Esophagus muscularis mucosa (tissue), 4 donors: Measurements from ENCODE around the gene GTF2F2. TPM values are rescaled to one million over a fixed set of nuclear protein-coding genes. Genes with fewer than 3 reads are reported as not detected.

ENCODE experiments used
- DNase-seq: peaks from one replicate; pipeline ENCODE4 v3.0.0-alpha.2; 2017; ENCODE audit errors: extremely low spot score
- H3K27ac ChIP-seq, 4 donors: fragments of 200-600 bp; sonication (generic); replicated peaks in 1 of 4; 1 replicate in 3 of 4; 2 replicates in 1 of 4; pipeline ENCODE4 v1.5.1; 2016 to 2019; ENCODE audit warnings: mild to moderate bottlenecking in 1 of 4
- H3K27me3 ChIP-seq, 4 donors: fragments of 200-600 bp; sonication (generic); one replicate each; pipeline versions ENCODE4 v1.5.1 to v1.6.0; 2016 to 2019
- H3K36me3 ChIP-seq, 4 donors: fragments of 200-600 bp; sonication (generic); one replicate each; pipeline ENCODE4 v1.5.1; 2016 to 2019
- H3K4me1 ChIP-seq, 4 donors: fragments of 200-600 bp; sonication (generic); one replicate each; pipeline ENCODE4 v1.5.1; 2016 to 2019
- H3K4me3 ChIP-seq, 4 donors: fragments of 200-600 bp; sonication (generic); 1 replicate in 2 of 4; 2 replicates in 2 of 4; pipeline ENCODE4 v1.5.1; 2016 to 2019; ENCODE audit warnings: mild to moderate bottlenecking in 4 of 4, moderate library complexity in 1 of 4
- H3K9me3 ChIP-seq, 4 donors: fragments of 200-600 bp; sonication (generic); 1 replicate in 3 of 4; 2 replicates in 1 of 4; pipeline ENCODE4 v1.5.1; 2016 to 2019
- EP300 ChIP-seq: sonication (generic); formaldehyde crosslinking; IDR thresholded peaks from one replicate; pipeline ENCODE4 v1.6.1; 2017; ENCODE audit warnings: antibody characterized with exemption
- POLR2A ChIP-seq: fragments of 450-650 bp; IDR thresholded peaks from one replicate; pipeline ENCODE4 v1.6.1; 2017; ENCODE audit warnings: antibody characterized with exemption, moderate library complexity, mild to moderate bottlenecking, low read depth
- POLR2AphosphoS5 ChIP-seq, 2 donors: sonication (generic); formaldehyde crosslinking; IDR thresholded peaks; one replicate each; pipeline ENCODE4 v1.6.1; 2017; ENCODE audit warnings: antibody characterized with exemption in 2 of 2
- WGBS: methylation state at CpG from one replicate; pipeline ENCODE4 v1.1.5; 2018; 5-methylcytosine and 5-hydroxymethylcytosine counted together
- intact Hi-C: fragments of 100-400 bp; cut with DNase I; formaldehyde crosslinking; loops from one replicate; pipeline ENCODE4 v1.15.1; 2023
- total RNA-seq, 4 donors: library from RNA; depleted of rRNA; stranded (reverse); fragments of >200 nt; gene quantifications; one replicate each; pipeline versions ENCODE4 v1.1.0 to v1.2.1, GENCODE V29; 2016
- TF ChIP-seq, protein P1 (sequence below), 3 experiments: fragments of 200-600 bp in 2 of 3; fragments of 450-650 bp in 1 of 3; sonication (generic) in 2 of 3; IDR thresholded peaks; one replicate each; pipeline ENCODE4 v1.5.1; 2017 to 2019; ENCODE audit warnings: antibody characterized with exemption in 3 of 3, mild to moderate bottlenecking in 2 of 3, moderate library complexity in 1 of 3

Gene GTF2F2
- total RNA-seq, 4 donors from 2014 or later, result 12.9 to 15.1 (median 14.6) TPM

DNA sequence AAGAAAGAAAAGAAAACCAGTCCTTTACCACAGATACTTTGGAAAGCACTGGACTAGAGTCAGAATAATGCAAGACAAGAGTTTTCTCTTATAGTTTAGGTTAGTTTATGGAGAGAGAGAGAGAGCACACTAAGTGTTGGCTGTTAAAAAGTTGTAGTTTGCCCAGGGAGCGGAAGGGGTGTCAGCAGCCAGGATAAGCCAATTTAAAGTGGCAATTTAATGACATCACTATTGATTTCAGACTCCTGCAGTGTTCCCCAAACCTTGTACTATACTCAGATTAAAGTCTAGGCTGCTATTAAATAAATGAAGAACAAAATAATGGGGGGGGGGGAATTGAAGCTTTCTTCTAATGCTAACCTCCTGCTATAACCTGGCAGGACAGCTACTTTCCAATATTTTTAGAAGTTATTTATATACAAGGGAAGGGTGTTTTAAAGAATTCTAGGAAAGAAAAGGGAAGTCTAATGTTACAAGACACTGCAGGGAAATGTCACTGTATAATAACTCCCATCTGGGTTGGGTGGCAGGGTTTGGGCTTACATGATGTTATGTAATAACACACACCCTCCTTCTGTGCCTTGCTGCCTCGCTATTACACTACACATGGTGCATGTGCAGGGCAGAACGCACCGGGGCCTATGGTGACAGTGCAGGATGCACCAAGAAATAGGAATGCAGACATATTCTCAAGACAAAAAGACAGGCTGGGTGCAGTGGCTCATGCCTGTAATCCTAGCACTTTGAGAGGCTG lies 200.7 kb downstream of the GTF2F2 start:
- no peak overlapping the region for H3K27ac ChIP-seq
- H3K9me3 ChIP-seq, result no peaks in the 10 kb centered on the region
- no peaks in the 10 kb centered on the region for H3K36me3 ChIP-seq
- H3K4me1 ChIP-seq, result peaks cover 8 to 16% (median 12%) of the 10 kb centered on the region in 4 donors
- no peak overlapping the region for H3K4me3 ChIP-seq
- WGBS, result 74% methylated on average over 4 of the region's 4 CpGs
- H3K27me3 ChIP-seq, result no peaks in the 10 kb centered on the region
- intact Hi-C loops, result no loop called here
- DNase-seq, result no peak
- TF ChIP-seq POLR2AphosphoS5 (IDR thresholded peaks at IDR 0.05) (no peak), EP300 (no peak), POLR2A (no peak)
- TF ChIP-seq, protein P1, sequence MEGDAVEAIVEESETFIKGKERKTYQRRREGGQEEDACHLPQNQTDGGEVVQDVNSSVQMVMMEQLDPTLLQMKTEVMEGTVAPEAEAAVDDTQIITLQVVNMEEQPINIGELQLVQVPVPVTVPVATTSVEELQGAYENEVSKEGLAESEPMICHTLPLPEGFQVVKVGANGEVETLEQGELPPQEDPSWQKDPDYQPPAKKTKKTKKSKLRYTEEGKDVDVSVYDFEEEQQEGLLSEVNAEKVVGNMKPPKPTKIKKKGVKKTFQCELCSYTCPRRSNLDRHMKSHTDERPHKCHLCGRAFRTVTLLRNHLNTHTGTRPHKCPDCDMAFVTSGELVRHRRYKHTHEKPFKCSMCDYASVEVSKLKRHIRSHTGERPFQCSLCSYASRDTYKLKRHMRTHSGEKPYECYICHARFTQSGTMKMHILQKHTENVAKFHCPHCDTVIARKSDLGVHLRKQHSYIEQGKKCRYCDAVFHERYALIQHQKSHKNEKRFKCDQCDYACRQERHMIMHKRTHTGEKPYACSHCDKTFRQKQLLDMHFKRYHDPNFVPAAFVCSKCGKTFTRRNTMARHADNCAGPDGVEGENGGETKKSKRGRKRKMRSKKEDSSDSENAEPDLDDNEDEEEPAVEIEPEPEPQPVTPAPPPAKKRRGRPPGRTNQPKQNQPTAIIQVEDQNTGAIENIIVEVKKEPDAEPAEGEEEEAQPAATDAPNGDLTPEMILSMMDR (IDR thresholded peaks at IDR 0.05), result no peak

DNA sequence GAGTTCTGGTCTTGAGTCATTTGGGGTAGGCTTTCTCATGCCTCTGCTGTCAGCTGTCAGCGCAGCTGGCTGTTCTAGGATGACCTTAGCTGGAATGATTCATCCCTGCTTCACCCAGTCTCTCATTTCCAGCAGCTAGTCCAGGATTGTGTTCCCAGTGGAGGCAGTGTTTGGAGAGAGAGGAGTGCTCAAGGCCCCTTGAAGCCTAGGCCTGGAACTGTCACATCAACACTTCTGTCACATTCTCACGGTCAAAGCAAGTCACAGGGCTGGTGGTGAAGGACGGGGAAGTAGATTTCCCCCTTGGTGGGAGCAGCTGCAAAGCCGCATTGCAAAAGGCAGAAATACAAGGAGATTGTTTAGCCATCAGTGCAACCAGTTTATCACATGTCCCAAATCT lies 205.5 kb downstream of the GTF2F2 start:
- H3K9me3 ChIP-seq, result no peaks in the 10 kb centered on the region
- peaks cover 35 to 51% (median 42%) of the 10 kb centered on the region in 4 donors for H3K4me1 ChIP-seq
- peak overlapping the region; percentile 44 to 67 (median 56) for H3K27ac ChIP-seq
- no peaks in the 10 kb centered on the region for H3K36me3 ChIP-seq
- H3K27me3 ChIP-seq, result no peaks in the 10 kb centered on the region
- no peak overlapping the region for H3K4me3 ChIP-seq
- TF ChIP-seq, protein P1 (IDR thresholded peaks at IDR 0.05), result no peak
- TF ChIP-seq POLR2A (no peak), EP300 (no peak), POLR2AphosphoS5 (IDR thresholded peaks at IDR 0.05) (peak; percentile 40 to 50)
- intact Hi-C loops, result no loop called here
- DNase-seq, result no peak
- WGBS, result 72% methylated on average over 3 of the region's 4 CpGs

DNA sequence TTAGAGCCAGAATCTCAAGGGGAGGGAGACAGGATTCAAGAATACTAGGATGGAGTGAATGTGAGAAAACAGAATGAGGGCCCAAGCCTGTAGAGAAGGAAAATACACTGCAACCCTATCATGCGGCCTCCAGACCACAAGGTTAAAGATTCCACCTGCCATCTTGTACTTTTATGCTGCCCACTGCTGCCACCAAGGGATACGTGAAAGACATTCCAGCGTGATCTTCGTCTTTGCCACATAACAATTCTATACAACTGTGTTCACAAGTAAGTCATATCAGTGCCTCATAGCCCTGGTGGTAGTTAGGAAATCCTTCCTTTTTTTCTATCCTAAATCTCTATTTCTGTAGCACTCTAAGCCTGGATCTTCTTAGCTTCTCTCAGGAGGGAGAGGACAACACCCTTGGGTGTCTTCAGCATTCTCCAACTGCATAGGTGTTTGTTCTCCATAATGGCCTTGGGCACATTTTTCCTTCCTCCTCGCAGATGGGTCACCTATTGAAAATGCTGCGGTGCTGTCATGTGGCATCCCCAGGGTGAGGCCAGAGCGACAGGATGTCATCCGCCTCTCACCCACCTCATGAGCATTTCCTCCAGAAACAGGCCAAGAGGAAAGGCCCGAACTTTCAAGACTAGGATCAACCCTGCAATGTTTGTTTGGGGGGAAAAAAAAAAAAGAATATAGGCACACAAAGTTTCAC lies 207.1 kb downstream of the GTF2F2 start:
- H3K4me1 ChIP-seq, result peaks cover 43 to 67% (median 50%) of the 10 kb centered on the region in 4 donors
- H3K4me3 ChIP-seq, result no peak overlapping the region
- H3K9me3 ChIP-seq, result no peaks in the 10 kb centered on the region
- WGBS, result 83% methylated on average over 9 of the region's 9 CpGs
- TF ChIP-seq POLR2AphosphoS5 (IDR thresholded peaks at IDR 0.05), result no peak
- no peak for TF ChIP-seq EP300
- no peak for TF ChIP-seq POLR2A
- TF ChIP-seq, protein P1 (IDR thresholded peaks at IDR 0.05), result no peak
- H3K36me3 ChIP-seq, result no peaks in the 10 kb centered on the region
- H3K27ac ChIP-seq, result peak overlapping the region in 2 of 4 donors; percentile 42 to 61
- intact Hi-C loops, result no loop called here
- no peak for DNase-seq
- no peaks in the 10 kb centered on the region for H3K27me3 ChIP-seq

DNA sequence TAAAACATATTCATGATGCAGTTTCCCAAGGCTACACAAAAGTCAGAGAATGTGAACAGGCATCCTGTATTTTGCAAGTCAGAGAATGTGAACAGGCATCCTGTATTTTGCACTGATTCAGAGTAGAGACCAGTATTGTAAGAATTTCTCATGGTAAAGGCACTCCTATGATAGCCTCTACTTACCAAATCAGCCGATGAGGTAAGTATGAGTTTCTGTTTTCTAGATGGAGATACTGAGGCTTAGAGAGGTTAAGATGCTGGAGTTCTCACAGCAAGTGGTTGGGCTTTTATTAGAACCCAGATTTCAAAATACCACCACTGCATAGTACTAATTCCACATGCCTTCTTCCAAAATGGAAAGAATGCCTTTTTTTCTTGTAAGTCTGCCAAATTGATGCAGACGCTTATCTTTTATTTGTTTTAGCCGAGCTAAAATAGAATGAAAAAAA lies 208.4 kb downstream of the GTF2F2 start:
- 21% methylated on average over 3 of the region's 3 CpGs for WGBS
- peaks cover 53 to 76% (median 60%) of the 10 kb centered on the region in 4 donors for H3K4me1 ChIP-seq
- H3K27me3 ChIP-seq, result no peaks in the 10 kb centered on the region
- no peaks in the 10 kb centered on the region for H3K9me3 ChIP-seq
- intact Hi-C loops, result no loop called here
- peaks cover 0 to 7% (median 0%) of the 10 kb centered on the region in 4 donors for H3K36me3 ChIP-seq
- H3K27ac ChIP-seq, result peak overlapping the region in 3 of 4 donors; percentile 42 to 60 (median 53)
- no peak overlapping the region for H3K4me3 ChIP-seq
- no peak for DNase-seq
- TF ChIP-seq POLR2A, result no peak

DNA sequence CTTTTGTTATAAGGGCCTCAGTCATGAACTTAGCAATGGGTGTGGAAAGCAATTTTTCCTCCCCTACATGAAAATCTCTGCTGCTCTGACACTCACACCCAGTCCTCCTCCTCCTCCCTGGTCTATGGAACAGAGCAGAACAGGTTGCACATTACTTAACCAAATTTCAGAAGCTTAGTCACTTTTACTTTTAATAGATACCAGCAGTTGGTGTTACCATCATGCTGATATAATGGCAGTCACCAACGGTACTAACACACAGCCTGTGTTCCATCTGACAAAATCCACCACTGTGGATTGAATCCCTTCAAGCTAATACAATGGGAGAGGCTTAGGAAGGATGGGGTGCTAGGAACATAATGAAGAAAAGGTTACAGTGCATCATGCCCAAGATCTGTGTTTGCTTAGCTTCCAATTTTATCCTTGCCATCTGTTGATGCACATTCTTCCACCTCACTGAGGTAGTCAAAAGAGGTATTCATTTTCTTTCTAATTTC lies 210.9 kb downstream of the GTF2F2 start:
- no peak overlapping the region for H3K4me3 ChIP-seq
- H3K27ac ChIP-seq, result no peak overlapping the region
- TF ChIP-seq, protein P1 (IDR thresholded peaks at IDR 0.05), result no peak
- H3K4me1 ChIP-seq, result peaks cover 63 to 84% (median 69%) of the 10 kb centered on the region in 4 donors
- peaks cover 6 to 32% (median 16%) of the 10 kb centered on the region in 4 donors for H3K36me3 ChIP-seq
- 92% methylated on average over 1 of the region's 1 CpG for WGBS
- no peaks in the 10 kb centered on the region for H3K9me3 ChIP-seq
- no peaks in the 10 kb centered on the region for H3K27me3 ChIP-seq
- intact Hi-C loops, result no loop called here
- DNase-seq, result no peak
